Smooth muscle cell (in vitro differentiated cells): Measurements from ENCODE around the gene GMFB. TPM values are rescaled to one million over a fixed set of nuclear protein-coding genes. Genes with fewer than 3 reads are reported as not detected.
A peak's percentile ranks its signal among the peaks of the same experiment; 100 is the strongest.

ENCODE experiments used
- DNase-seq: peaks from one replicate; lab custom pipeline; 2025; ENCODE audit not compliant: unreplicated experiment; lab: John Stamatoyannopoulos, UW
- H2AFZ ChIP-seq: fragments of 200-600 bp; sonication (generic); 2 replicates; pipeline ENCODE4 v1.6.0; 2016; ENCODE audit warnings: antibody characterized with exemption, low read depth, mild to moderate bottlenecking
- H3F3A ChIP-seq: fragments of 200-600 bp; sonication (generic); 2 replicates; pipeline ENCODE4 v1.6.0; 2017; ENCODE audit warnings: antibody characterized with exemption, low read depth
- H3K27ac ChIP-seq: fragments of 200-600 bp; sonication (generic); 2 replicates; pipeline ENCODE4 v1.5.1; 2016; ENCODE audit warnings: low read depth, mild to moderate bottlenecking
- H3K27me3 ChIP-seq: fragments of 200-600 bp; sonication (generic); 2 replicates; pipeline ENCODE4 v1.6.1; 2016; ENCODE audit warnings: low read depth, mild to moderate bottlenecking
- H3K36me3 ChIP-seq: fragments of 200-600 bp; sonication (generic); 2 replicates; pipeline ENCODE4 v1.5.1; 2016; ENCODE audit warnings: low read depth
- H3K4me1 ChIP-seq: fragments of 200-600 bp; sonication (generic); 2 replicates; pipeline ENCODE4 v1.5.1; 2016; ENCODE audit warnings: low read depth
- H3K4me2 ChIP-seq: fragments of 200-600 bp; sonication (generic); 2 replicates; pipeline ENCODE4 v1.6.0; 2016; ENCODE audit warnings: mild to moderate bottlenecking
- H3K4me3 ChIP-seq: fragments of 200-600 bp; sonication (generic); 2 replicates; pipeline ENCODE4 v1.5.1; 2016; ENCODE audit warnings: mild to moderate bottlenecking
- H3K79me2 ChIP-seq: fragments of 200-600 bp; sonication (generic); 2 replicates; pipeline ENCODE4 v1.6.0; 2016; ENCODE audit warnings: low read depth, mild to moderate bottlenecking
- H3K9ac ChIP-seq: fragments of 200-600 bp; sonication (generic); 2 replicates; pipeline ENCODE4 v1.6.0; 2016; ENCODE audit warnings: low read depth
- H3K9me3 ChIP-seq: fragments of 200-600 bp; sonication (generic); replicated peaks from 2 replicates; pipeline ENCODE4 v1.5.1; 2016; ENCODE audit warnings: low read depth
- H4K20me1 ChIP-seq: fragments of 200-600 bp; sonication (generic); 2 replicates; pipeline ENCODE4 v1.6.0; 2016; ENCODE audit warnings: low read depth
- WGBS: methylation state at CpG from one replicate; pipeline ENCODE4 v1.1.7; 2016; ENCODE audit warnings: low lambda C conversion rate; 5-methylcytosine and 5-hydroxymethylcytosine counted together
- polyA plus RNA-seq: library from polyadenylated mRNA; unstranded; fragments of >200 nt; fragmentation: Nextera tagmentation; extraction: Ambion mirVana; gene quantifications from 2 replicates; pipeline ENCODE4 v1.2.1, GENCODE V29; 2016
- total RNA-seq: library from RNA; depleted of rRNA; stranded (reverse); fragments of >200 nt; gene quantifications from 2 replicates; pipeline ENCODE4 v1.2.3, GENCODE V29; 2014
- TF ChIP-seq, protein P1 (sequence below): fragments of 200-600 bp; sonication (generic); IDR thresholded peaks from 2 replicates; pipeline ENCODE4 v1.5.1; 2017; ENCODE audit warnings: borderline replicate concordance, mild to moderate bottlenecking, antibody characterized with exemption; ENCODE audit not compliant: insufficient read depth, poor library complexity, severe bottlenecking

GMFB gene
- total and polyA plus RNA-seq, 2 experiments from 2014 or later, result 25.7 to 73.5 TPM

DNA sequence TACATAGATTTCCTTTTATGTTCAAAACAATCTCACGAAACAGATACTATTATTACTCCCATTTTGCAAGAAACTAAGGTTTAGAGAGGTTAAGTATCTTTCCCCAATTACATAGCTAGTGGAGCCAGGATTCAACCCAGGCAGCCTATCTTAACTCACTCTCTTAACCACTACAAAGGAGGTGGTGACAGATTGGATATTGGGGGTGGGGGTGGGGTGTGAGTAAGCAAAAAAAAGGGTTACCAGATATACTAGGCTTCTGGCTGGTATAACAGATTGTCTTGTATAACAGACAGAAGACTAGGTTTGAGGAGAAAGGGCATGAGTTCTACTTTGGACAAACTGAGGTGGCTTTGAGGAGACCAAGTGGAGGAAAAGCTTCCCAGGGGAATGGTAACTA, 2.1 kb downstream of the GMFB start:
- TF ChIP-seq, protein P1, sequence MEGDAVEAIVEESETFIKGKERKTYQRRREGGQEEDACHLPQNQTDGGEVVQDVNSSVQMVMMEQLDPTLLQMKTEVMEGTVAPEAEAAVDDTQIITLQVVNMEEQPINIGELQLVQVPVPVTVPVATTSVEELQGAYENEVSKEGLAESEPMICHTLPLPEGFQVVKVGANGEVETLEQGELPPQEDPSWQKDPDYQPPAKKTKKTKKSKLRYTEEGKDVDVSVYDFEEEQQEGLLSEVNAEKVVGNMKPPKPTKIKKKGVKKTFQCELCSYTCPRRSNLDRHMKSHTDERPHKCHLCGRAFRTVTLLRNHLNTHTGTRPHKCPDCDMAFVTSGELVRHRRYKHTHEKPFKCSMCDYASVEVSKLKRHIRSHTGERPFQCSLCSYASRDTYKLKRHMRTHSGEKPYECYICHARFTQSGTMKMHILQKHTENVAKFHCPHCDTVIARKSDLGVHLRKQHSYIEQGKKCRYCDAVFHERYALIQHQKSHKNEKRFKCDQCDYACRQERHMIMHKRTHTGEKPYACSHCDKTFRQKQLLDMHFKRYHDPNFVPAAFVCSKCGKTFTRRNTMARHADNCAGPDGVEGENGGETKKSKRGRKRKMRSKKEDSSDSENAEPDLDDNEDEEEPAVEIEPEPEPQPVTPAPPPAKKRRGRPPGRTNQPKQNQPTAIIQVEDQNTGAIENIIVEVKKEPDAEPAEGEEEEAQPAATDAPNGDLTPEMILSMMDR, result no peak
- Histone ChIP-seq H4K20me1 (peaks cover 57% of the 10 kb centered on the region), H3K9me3 (no peaks in the 10 kb centered on the region), H3K27ac (no peak overlapping the region), H3K4me2 (peak overlapping the region; percentile 37), H2AFZ (no peak overlapping the region), H3K9ac (no peak overlapping the region), H3K4me3 (no peak overlapping the region), H3K27me3 (no peaks in the 10 kb centered on the region), H3K79me2 (peaks cover 60% of the 10 kb centered on the region), H3K36me3 (no peaks in the 10 kb centered on the region), H3F3A (peaks cover 10% of the 10 kb centered on the region), H3K4me1 (peaks cover 18% of the 10 kb centered on the region)
- 35% methylated on average over 1 of the region's 1 CpG for WGBS
- no peak for DNase-seq

DNA sequence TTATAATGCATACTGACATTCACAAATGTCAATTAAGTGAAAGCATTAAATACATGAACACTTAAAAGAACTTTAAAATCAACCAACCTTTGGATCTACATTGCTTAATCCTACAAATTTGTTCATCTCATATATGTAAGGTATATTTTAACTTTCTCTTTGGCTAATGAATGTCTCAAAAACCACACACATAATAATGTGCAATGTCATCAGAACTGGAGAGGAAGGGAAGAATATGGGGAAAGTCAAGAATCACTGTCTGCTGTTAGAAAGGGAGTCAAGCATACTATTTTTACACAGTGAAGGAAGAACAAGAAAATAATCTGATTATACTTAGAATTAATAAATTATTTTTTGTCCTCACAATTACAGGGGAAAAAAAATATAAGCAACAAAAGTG, 4.9 kb downstream of the GMFB start:
- H3K4me3 ChIP-seq, result no peak overlapping the region
- no peak overlapping the region for H2AFZ ChIP-seq
- no peak overlapping the region for H3K27ac ChIP-seq
- peaks cover 60% of the 10 kb centered on the region for H3K79me2 ChIP-seq
- H3K36me3 ChIP-seq, result no peaks in the 10 kb centered on the region
- H3K9ac ChIP-seq, result no peak overlapping the region
- H3K4me2 ChIP-seq, result peak overlapping the region; percentile 2
- no peaks in the 10 kb centered on the region for H3K9me3 ChIP-seq
- peaks cover 9% of the 10 kb centered on the region for H3F3A ChIP-seq
- no peak for DNase-seq
- peaks cover 18% of the 10 kb centered on the region for H3K4me1 ChIP-seq
- no peaks in the 10 kb centered on the region for H3K27me3 ChIP-seq
- TF ChIP-seq, protein P1, result no peak
- peaks cover 84% of the 10 kb centered on the region for H4K20me1 ChIP-seq

DNA sequence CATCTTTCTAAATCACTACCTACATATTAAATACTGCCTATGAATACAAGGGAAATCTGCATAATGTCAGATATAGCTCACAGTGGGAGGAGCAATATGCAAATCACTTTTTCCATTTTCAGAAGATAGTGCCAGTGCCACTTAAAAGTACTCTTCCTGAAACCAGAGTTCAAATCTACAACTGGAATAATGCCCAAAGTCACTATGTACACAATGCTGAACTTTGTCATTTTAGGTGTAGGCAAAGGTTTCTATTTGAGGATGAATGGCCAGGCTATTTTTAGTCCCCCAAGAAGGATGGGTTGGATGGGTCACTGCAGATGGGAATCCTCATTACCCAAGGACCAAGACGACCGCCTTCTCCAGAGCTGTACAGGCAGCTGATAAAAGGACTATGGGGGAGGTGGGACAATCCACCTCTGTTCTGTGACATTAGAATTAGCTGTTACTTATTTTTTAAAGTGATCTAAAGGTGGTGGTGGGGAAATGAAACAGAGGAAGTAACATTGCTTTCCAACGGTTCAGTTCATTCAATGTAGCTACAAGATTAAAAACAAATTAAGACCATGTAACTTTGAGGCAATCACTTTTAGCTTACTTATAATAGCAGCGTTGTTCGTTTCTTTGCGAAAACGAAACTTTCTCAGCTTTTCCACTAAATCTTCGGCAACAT, 5.6 kb downstream of the GMFB start:
- Histone ChIP-seq H3K79me2 (peaks cover 56% of the 10 kb centered on the region), H3F3A (peaks cover 8% of the 10 kb centered on the region), H3K36me3 (no peaks in the 10 kb centered on the region), H3K4me1 (peaks cover 18% of the 10 kb centered on the region), H3K27me3 (no peaks in the 10 kb centered on the region), H3K27ac (no peak overlapping the region), H3K9ac (no peak overlapping the region), H3K4me2 (no peak overlapping the region), H3K4me3 (no peak overlapping the region), H4K20me1 (peaks cover 89% of the 10 kb centered on the region), H3K9me3 (no peaks in the 10 kb centered on the region), H2AFZ (no peak overlapping the region)
- no peak for DNase-seq
- TF ChIP-seq, protein P1, result no peak
- WGBS, result 88% methylated on average over 8 of the region's 8 CpGs

DNA sequence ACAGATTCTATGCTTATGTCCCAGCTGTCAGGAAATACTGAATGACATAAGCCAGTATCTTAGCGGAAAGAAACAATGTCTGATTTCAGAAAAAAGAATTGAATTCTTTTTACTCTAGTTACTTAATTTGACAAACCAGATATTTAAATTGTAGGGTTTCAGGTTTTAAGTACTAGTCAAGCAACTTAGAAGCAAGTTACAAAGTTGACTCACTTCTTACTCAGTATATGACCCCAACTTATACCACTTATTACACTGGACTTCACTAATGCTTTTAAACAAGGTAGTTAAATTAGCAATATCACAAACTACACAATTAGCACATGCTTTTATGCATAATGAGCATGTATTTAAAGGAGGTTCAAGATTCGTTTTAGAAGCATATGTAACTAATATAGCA, 7.1 kb downstream of the GMFB start:
- TF ChIP-seq, protein P1, result no peak
- Histone ChIP-seq H2AFZ (no peak overlapping the region), H3K27ac (peak overlapping the region; percentile 77), H3K36me3 (no peaks in the 10 kb centered on the region), H3K4me2 (peak overlapping the region; percentile 42), H3K9me3 (no peaks in the 10 kb centered on the region), H4K20me1 (peaks cover 82% of the 10 kb centered on the region), H3F3A (peaks cover 3% of the 10 kb centered on the region), H3K9ac (peak overlapping the region; percentile 23), H3K4me1 (peaks cover 7% of the 10 kb centered on the region), H3K4me3 (no peak overlapping the region), H3K27me3 (no peaks in the 10 kb centered on the region), H3K79me2 (peaks cover 41% of the 10 kb centered on the region)
- DNase-seq, result no peak
- 83% methylated on average over 2 of the region's 2 CpGs for WGBS
